Loucy (cell line): ENCODE results near the gene EBF3.

Experiments used
- EZH2phosphoT487 ChIP-seq: fragments of 200-600 bp; IDR thresholded peaks from 2 replicates; pipeline ENCODE4 v1.6.1; 2018; ENCODE audit warnings: antibody characterized with exemption, mild to moderate bottlenecking, moderate library complexity, borderline replicate concordance
- TF ChIP-seq, protein P1 (sequence below): fragments of 200-600 bp; sonication (generic); conservative IDR thresholded peaks from 2 replicates; pipeline ENCODE4 v1.5.1; 2014; ENCODE audit warnings: mild to moderate bottlenecking, antibody characterized with exemption, low read length

GRCh38 chr10:129809841-129810240 lies 154.2 kb downstream of the EBF3 start:
- TF ChIP-seq, protein P1, sequence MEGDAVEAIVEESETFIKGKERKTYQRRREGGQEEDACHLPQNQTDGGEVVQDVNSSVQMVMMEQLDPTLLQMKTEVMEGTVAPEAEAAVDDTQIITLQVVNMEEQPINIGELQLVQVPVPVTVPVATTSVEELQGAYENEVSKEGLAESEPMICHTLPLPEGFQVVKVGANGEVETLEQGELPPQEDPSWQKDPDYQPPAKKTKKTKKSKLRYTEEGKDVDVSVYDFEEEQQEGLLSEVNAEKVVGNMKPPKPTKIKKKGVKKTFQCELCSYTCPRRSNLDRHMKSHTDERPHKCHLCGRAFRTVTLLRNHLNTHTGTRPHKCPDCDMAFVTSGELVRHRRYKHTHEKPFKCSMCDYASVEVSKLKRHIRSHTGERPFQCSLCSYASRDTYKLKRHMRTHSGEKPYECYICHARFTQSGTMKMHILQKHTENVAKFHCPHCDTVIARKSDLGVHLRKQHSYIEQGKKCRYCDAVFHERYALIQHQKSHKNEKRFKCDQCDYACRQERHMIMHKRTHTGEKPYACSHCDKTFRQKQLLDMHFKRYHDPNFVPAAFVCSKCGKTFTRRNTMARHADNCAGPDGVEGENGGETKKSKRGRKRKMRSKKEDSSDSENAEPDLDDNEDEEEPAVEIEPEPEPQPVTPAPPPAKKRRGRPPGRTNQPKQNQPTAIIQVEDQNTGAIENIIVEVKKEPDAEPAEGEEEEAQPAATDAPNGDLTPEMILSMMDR: no peak
- no peak for TF ChIP-seq EZH2phosphoT487
